Measurements from ENCODE around the gene FAF1.
"Not testable (repeated sequence)": the region's sequence is repeated elsewhere in the genome, so short reads cannot be mapped to it uniquely, and the experiment has no call there.

The FAF1 gene

GRCh38 chr1:50952566-50952965 lies 7.5 kb downstream of the FAF1 start:
- DNase-seq, result not testable (repeated sequence)

- DNase-seq, result no peak
Measured at GRCh38 chr1:50950396-50950795, 9.7 kb downstream of the FAF1 start.

GRCh38 chr1:50949286-50949982 lies 10.6 kb downstream of the FAF1 start:
- no peak for DNase-seq

- no peak for DNase-seq
Measured at GRCh38 chr1:50942334-50942733, 17.7 kb downstream of the FAF1 start.

GRCh38 chr1:50940291-50940690 lies 19.8 kb downstream of the FAF1 start:
- no peak for DNase-seq

- DNase-seq, result no peak
Measured at GRCh38 chr1:50936321-50936720, 23.7 kb downstream of the FAF1 start.

- DNase-seq, result not testable (repeated sequence)
Measured at GRCh38 chr1:50935276-50935675, 24.8 kb downstream of the FAF1 start.

GRCh38 chr1:50934838-50935237 lies 25.2 kb downstream of the FAF1 start:
- DNase-seq, result no peak

GRCh38 chr1:50933770-50934169 lies 26.3 kb downstream of the FAF1 start:
- DNase-seq, result not testable (repeated sequence)

- not testable (repeated sequence) for DNase-seq
Measured at GRCh38 chr1:50932043-50932442, 28.0 kb downstream of the FAF1 start.

GRCh38 chr1:50930965-50931737 lies 28.9 kb downstream of the FAF1 start:
- DNase-seq, result no peak

- DNase-seq, result no peak
Measured at GRCh38 chr1:50930193-50930592, 29.9 kb downstream of the FAF1 start.

- no peak for DNase-seq
Measured at GRCh38 chr1:50929376-50929958, 30.6 kb downstream of the FAF1 start.

GRCh38 chr1:50923564-50923963 lies 36.5 kb downstream of the FAF1 start:
- DNase-seq, result no peak

- DNase-seq, result no peak
Measured at GRCh38 chr1:50921029-50921428, 39.0 kb downstream of the FAF1 start.

- no peak for DNase-seq
Measured at GRCh38 chr1:50920409-50920808, 39.7 kb downstream of the FAF1 start.

GRCh38 chr1:50917138-50918137 lies 42.6 kb downstream of the FAF1 start:
- DNase-seq, result no peak

- DNase-seq, result no peak
Measured at GRCh38 chr1:50915621-50916020, 44.4 kb downstream of the FAF1 start.

- DNase-seq, result no peak
Measured at GRCh38 chr1:50913954-50914353, 46.1 kb downstream of the FAF1 start.

GRCh38 chr1:50910356-50910755 lies 49.7 kb downstream of the FAF1 start:
- DNase-seq, result not testable (repeated sequence)

- not testable (repeated sequence) for DNase-seq
Measured at GRCh38 chr1:50907610-50908009, 52.5 kb downstream of the FAF1 start.

GRCh38 chr1:50906050-50906449 lies 54.0 kb downstream of the FAF1 start:
- not testable (repeated sequence) for DNase-seq

- no peak for DNase-seq
Measured at GRCh38 chr1:50902419-50902818, 57.6 kb downstream of the FAF1 start.
